ENCODE measurements around the gene LCN1. TPM values are rescaled to one million over a fixed set of nuclear protein-coding genes. Genes with fewer than 3 reads are reported as not detected.

Gene LCN1
- total and polyA plus RNA-seq, 2 experiments from 2014 or later: 0.27 TPM; not detected in 1

GRCh38 chr9:135488527-135488926, 32.7 kb upstream of the LCN1 start:
- Histone ChIP-seq H3K4me1 (ENCODE audit: insufficient read depth) (no peaks in the 10 kb centered on the region), H3K79me2 (replicated peaks; ENCODE audit: insufficient read depth) (no peaks in the 10 kb centered on the region), H3K4me2 (no peak overlapping the region), H3K27me3 (ENCODE audit: insufficient read depth) (no peaks in the 10 kb centered on the region), H3K36me3 (ENCODE audit: insufficient read depth) (peaks cover 7% of the 10 kb centered on the region; the same call in 1 of the 2 replicates), H3F3A (replicated peaks; ENCODE audit: low read depth) (no peaks in the 10 kb centered on the region), H4K20me1 (replicated peaks; ENCODE audit: insufficient read depth) (peaks cover 4% of the 10 kb centered on the region; the same call in 1 of the 2 replicates), H3K9me2 (ENCODE audit: insufficient read depth) (no peaks in the 10 kb centered on the region), H2AFZ (no peak overlapping the region), H3K4me3 (no peak overlapping the region), H3K27ac (ENCODE audit: low read depth) (no peak overlapping the region)
- Mint-ChIP-seq H3K4me1 (peaks cover 2% of the 10 kb centered on the region), H3K9me3 (no peaks in the 10 kb centered on the region), H3K4me3 (no peak overlapping the region), H3K27ac (no peak overlapping the region), H3K36me3 (ENCODE audit: low read depth) (peaks cover 39% of the 10 kb centered on the region), H3K27me3 (ENCODE audit: insufficient read depth, low read depth, poor library complexity) (peaks cover 6% of the 10 kb centered on the region)
- no peak for TF ChIP-seq STAT1 (IDR thresholded peaks at IDR 0.05; ENCODE audit: unreplicated experiment)
- DNase-seq (ENCODE audit: low spot score): no peak
- no peak for ATAC-seq

GRCh38 chr9:135489188-135489906, 31.9 kb upstream of the LCN1 start:
- Mint-ChIP-seq H3K27me3 (ENCODE audit: insufficient read depth, low read depth, poor library complexity) (peaks cover 6% of the 10 kb centered on the region), H3K27ac (no peak overlapping the region), H3K9me3 (no peaks in the 10 kb centered on the region), H3K4me3 (no peak overlapping the region), H3K36me3 (ENCODE audit: low read depth) (peaks cover 30% of the 10 kb centered on the region), H3K4me1 (peaks cover 2% of the 10 kb centered on the region)
- DNase-seq (ENCODE audit: low spot score) (no peak), ATAC-seq (no peak)
- H3K27ac ChIP-seq (ENCODE audit: low read depth): no peak overlapping the region
- H3K79me2 ChIP-seq (replicated peaks; ENCODE audit: insufficient read depth): no peaks in the 10 kb centered on the region
- H3K4me3 ChIP-seq: no peak overlapping the region
- H4K20me1 ChIP-seq (replicated peaks; ENCODE audit: insufficient read depth): peaks cover 4% of the 10 kb centered on the region; the same call in 1 of the 2 replicates
- no peak overlapping the region for H2AFZ ChIP-seq
- no peaks in the 10 kb centered on the region for H3K9me2 ChIP-seq (ENCODE audit: insufficient read depth)
- H3K36me3 ChIP-seq (ENCODE audit: insufficient read depth): peaks cover 1% of the 10 kb centered on the region; the same call in 1 of the 2 replicates
- H3K4me2 ChIP-seq: no peak overlapping the region
- H3K27me3 ChIP-seq (ENCODE audit: insufficient read depth): no peaks in the 10 kb centered on the region
- no peaks in the 10 kb centered on the region for H3K4me1 ChIP-seq (ENCODE audit: insufficient read depth)
- no peaks in the 10 kb centered on the region for H3F3A ChIP-seq (replicated peaks; ENCODE audit: low read depth)
- TF ChIP-seq JUNB (IDR thresholded peaks at IDR 0.05; ENCODE audit: unreplicated experiment) (no peak), EZH2phosphoT487 (IDR thresholded peaks at IDR 0.05; ENCODE audit: unreplicated experiment) (no peak), ZNF462 (CRISPR knock-in tag; IDR thresholded peaks at IDR 0.05) (no peak), ZNF114 (CRISPR knock-in tag; IDR thresholded peaks at IDR 0.05) (no peak), STAT1 (IDR thresholded peaks at IDR 0.05; ENCODE audit: unreplicated experiment) (no peak), CREB1 (CRISPR knock-in tag; IDR thresholded peaks at IDR 0.05; ENCODE audit: low read depth) (no peak), REST (IDR thresholded peaks at IDR 0.05; ENCODE audit: unreplicated experiment) (no peak)
- TF ChIP-seq, protein P1, sequence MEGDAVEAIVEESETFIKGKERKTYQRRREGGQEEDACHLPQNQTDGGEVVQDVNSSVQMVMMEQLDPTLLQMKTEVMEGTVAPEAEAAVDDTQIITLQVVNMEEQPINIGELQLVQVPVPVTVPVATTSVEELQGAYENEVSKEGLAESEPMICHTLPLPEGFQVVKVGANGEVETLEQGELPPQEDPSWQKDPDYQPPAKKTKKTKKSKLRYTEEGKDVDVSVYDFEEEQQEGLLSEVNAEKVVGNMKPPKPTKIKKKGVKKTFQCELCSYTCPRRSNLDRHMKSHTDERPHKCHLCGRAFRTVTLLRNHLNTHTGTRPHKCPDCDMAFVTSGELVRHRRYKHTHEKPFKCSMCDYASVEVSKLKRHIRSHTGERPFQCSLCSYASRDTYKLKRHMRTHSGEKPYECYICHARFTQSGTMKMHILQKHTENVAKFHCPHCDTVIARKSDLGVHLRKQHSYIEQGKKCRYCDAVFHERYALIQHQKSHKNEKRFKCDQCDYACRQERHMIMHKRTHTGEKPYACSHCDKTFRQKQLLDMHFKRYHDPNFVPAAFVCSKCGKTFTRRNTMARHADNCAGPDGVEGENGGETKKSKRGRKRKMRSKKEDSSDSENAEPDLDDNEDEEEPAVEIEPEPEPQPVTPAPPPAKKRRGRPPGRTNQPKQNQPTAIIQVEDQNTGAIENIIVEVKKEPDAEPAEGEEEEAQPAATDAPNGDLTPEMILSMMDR (conservative IDR thresholded peaks at IDR 0.05; ENCODE audit: low read depth in 2 of 2): no peak

All from GM23338 (cell line).